GM12878 (cell line): ENCODE measurements around the gene ARHGEF26. TPM values are rescaled to one million over a fixed set of nuclear protein-coding genes. Genes with fewer than 3 reads are reported as not detected.

Experiments
- ATAC-seq: fragments of 200-7000 bp; cut with Tn5 transposase; 3 replicates; pipeline ENCODE4 v1.9.1; 2020; ENCODE audit warnings: mild to moderate bottlenecking, moderate library complexity
- BruUV-seq: library from RNA; stranded (reverse); fragments of 400-500 nt; replicated peaks from 2 replicates; lab custom pipeline; 2021; lab: Mats Ljungman, UMichigan
- CTCF ChIA-PET: fragments of 300-600 bp; sonication (Branson Sonifier 250); formaldehyde crosslinking; extraction: SDS; loops from one replicate; lab custom pipeline; 2021; ENCODE audit warnings: inconsistent platforms; lab: Yijun Ruan, JAX
- POLR2A ChIA-PET: fragments of 350-600 bp; formaldehyde crosslinking; extraction: SDS; loops from one replicate; lab custom pipeline; 2021; ENCODE audit warnings: inconsistent platforms; lab: Charles Lee
- RAD21 ChIA-PET: fragments of 300-600 bp; sonication (Branson Sonifier 250); formaldehyde crosslinking; loops from one replicate; lab custom pipeline; 2023; ENCODE audit warnings: antibody characterized with exemption; ENCODE audit not compliant: unreplicated experiment; lab: Charles Lee
- SMC1A ChIA-PET: fragments of 300-600 bp; sonication (Branson Sonifier 250); formaldehyde crosslinking; loops from one replicate; lab custom pipeline; 2023; ENCODE audit not compliant: unreplicated experiment, uncharacterized antibody; lab: Charles Lee
- DNase-seq: peaks from one replicate; pipeline ENCODE4 v3.0.0-alpha.2; 2011; ENCODE audit warnings: low read depth, low spot score
- FAIRE-seq: peaks from 3 replicates; lab custom pipeline; 2011; peaks lifted over from hg19 to GRCh38; lab: Jason Lieb, UNC
- H2AFZ ChIP-seq: 2 replicates; pipeline ENCODE4 v1.6.0; 2011; ENCODE audit warnings: low read depth, low read length, control low read depth; ENCODE audit not compliant: control insufficient read depth
- H3K27ac ChIP-seq: 2 replicates; pipeline ENCODE4 v1.5.1; 2011; ENCODE audit warnings: control low read depth; ENCODE audit not compliant: control insufficient read depth, insufficient read depth
- H3K27me3 ChIP-seq, 2 experiments: replicated peaks in 1 of 2; 2 replicates each; pipeline versions ENCODE4 v1.6.0 to v1.6.1; 2011; ENCODE audit warnings: low read length in 1 of 2; ENCODE audit not compliant: control insufficient read depth in 2 of 2, insufficient read depth in 2 of 2
- H3K36me3 ChIP-seq, 2 experiments: 2 replicates each; pipeline ENCODE4 v1.5.1; 2011; ENCODE audit warnings: low read length in 1 of 2; ENCODE audit not compliant: control insufficient read depth in 2 of 2, insufficient read depth in 2 of 2
- H3K4me1 ChIP-seq: 2 replicates; pipeline ENCODE4 v1.6.1; 2011; ENCODE audit warnings: mild to moderate bottlenecking, low read length, moderate library complexity, mixed read lengths; ENCODE audit not compliant: control insufficient read depth, insufficient read depth
- H3K4me2 ChIP-seq: 2 replicates; pipeline ENCODE4 v1.6.0; 2011; ENCODE audit warnings: control low read depth; ENCODE audit not compliant: control insufficient read depth, insufficient read depth
- H3K4me3 ChIP-seq: fragments of 200-600 bp; sonication (generic); 2 replicates; pipeline ENCODE4 v1.5.1; 2016
- H3K79me2 ChIP-seq: 2 replicates; pipeline ENCODE4 v1.6.0; 2011; ENCODE audit warnings: low read length; ENCODE audit not compliant: control insufficient read depth, insufficient read depth
- H3K9ac ChIP-seq: 2 replicates; pipeline ENCODE4 v1.8.0; 2011; ENCODE audit warnings: low read length, control low read depth, mixed read lengths; ENCODE audit not compliant: control insufficient read depth, insufficient read depth
- H3K9me3 ChIP-seq: replicated peaks from 3 replicates; pipeline ENCODE4 v1.5.1; 2011; ENCODE audit warnings: mild to moderate bottlenecking, low read length; ENCODE audit not compliant: control insufficient read depth, insufficient read depth
- H4K20me1 ChIP-seq: 2 replicates; pipeline ENCODE4 v1.6.0; 2011; ENCODE audit not compliant: control insufficient read depth, insufficient read depth
- CEBPB ChIP-seq, 2 experiments: fragments of 150-350 bp in 1 of 2; IDR thresholded peaks; 2 replicates each; pipeline ENCODE4 v1.6.1; 2012 to 2014; ENCODE audit warnings: low read depth in 2 of 2, low read length in 2 of 2, borderline replicate concordance in 1 of 2, inconsistent platforms in 1 of 2
- IKZF2 ChIP-seq, 2 experiments: fragments of 450-650 bp; IDR thresholded peaks; 2 replicates each; pipeline ENCODE4 v1.6.1; 2017; ENCODE audit warnings: mild to moderate bottlenecking in 2 of 2, moderate library complexity in 2 of 2
- IRF4 ChIP-seq: IDR thresholded peaks from 2 replicates; pipeline ENCODE4 v1.6.1; 2011; ENCODE audit warnings: low read depth, low read length
- JUNB ChIP-seq: IDR thresholded peaks from 2 replicates; pipeline ENCODE4 v1.6.1; 2016; ENCODE audit warnings: antibody characterized with exemption, mild to moderate bottlenecking
- MYB ChIP-seq: fragments of 150-350 bp; IDR thresholded peaks from 2 replicates; pipeline ENCODE4 v1.6.1; 2014; ENCODE audit warnings: mild to moderate bottlenecking, low read depth, low read length, borderline replicate concordance
- PAX5 ChIP-seq: IDR thresholded peaks from 2 replicates; pipeline ENCODE4 v1.6.1; 2011; ENCODE audit warnings: low read depth, low read length, borderline replicate concordance
- RCOR1 ChIP-seq: conservative IDR thresholded peaks from 2 replicates; pipeline ENCODE4 v1.6.1; 2012; ENCODE audit warnings: low read depth, low read length, improper control_type of control experiment
- STAT1 ChIP-seq: fragments of 450-650 bp; conservative IDR thresholded peaks from 2 replicates; pipeline ENCODE4 v1.6.1; 2014; ENCODE audit warnings: antibody characterized with exemption, mild to moderate bottlenecking
- TAF1 ChIP-seq: IDR thresholded peaks from 2 replicates; pipeline ENCODE4 v1.6.1; 2011; ENCODE audit warnings: mild to moderate bottlenecking, low read depth, low read length, borderline replicate concordance
- ZNF217 ChIP-seq: fragments of 450-650 bp; IDR thresholded peaks from 2 replicates; pipeline ENCODE4 v1.6.1; 2017; ENCODE audit warnings: antibody characterized with exemption, mild to moderate bottlenecking
- WGBS: methylation state at CpG from one replicate; pipeline ENCODE4 v1.1.6; 2016; ENCODE audit warnings: low lambda C conversion rate; ENCODE audit not compliant: insufficient replicate concordance, insufficient coverage; ENCODE audit errors: missing lambda C conversion rate; 5-methylcytosine and 5-hydroxymethylcytosine counted together
- in situ Hi-C: fragments of 300-500 bp; cut with MboI; formaldehyde crosslinking; loops from 9 replicates; pipeline ENCODE4 v1.14.3; 2018; ENCODE audit warnings: mixed read lengths
- intact Hi-C: fragments of 100-400 bp; cut with micrococcal nuclease; formaldehyde crosslinking; loops from one replicate; pipeline ENCODE4 v1.14.2; 2022; ENCODE audit not compliant: unreplicated experiment
- polyA plus RNA-seq, 11 experiments: library from polyadenylated mRNA; depleted of rRNA in 4 of 11; unstranded in 6 of 11; stranded (reverse) in 5 of 11; fragments of >200 nt; fragmentation: Nextera tagmentation in 4 of 11; fragmentation: Illumina TruSeq in 1 of 11; extraction: Ambion mirVana in 4 of 11; extraction: Trizol in 1 of 11; gene quantifications; 1 replicate in 1 of 11; 2 replicates in 10 of 11; pipeline versions ENCODE4 v1.2.1 to v1.2.3, GENCODE V29; 2011 to 2016; ENCODE audit warnings: inconsistent platforms in 2 of 11, missing spikeins in 2 of 11, low read depth in 1 of 11
- total RNA-seq, 4 experiments: library from RNA; depleted of rRNA in 3 of 4; stranded (reverse); fragments of >200 nt in 3 of 4; fragmentation: Illumina TruSeq in 1 of 4; extraction: Trizol in 1 of 4; gene quantifications; 2 replicates each; pipeline versions ENCODE4 v1.2.1 to v1.2.3, GENCODE V29; 2013 to 2021
- TF ChIP-seq, protein P1 (sequence below): fragments of 450-650 bp; IDR thresholded peaks from 2 replicates; pipeline ENCODE4 v1.6.1; 2014; ENCODE audit warnings: mild to moderate bottlenecking
- TF ChIP-seq, protein P2 (sequence below): IDR thresholded peaks from 2 replicates; pipeline ENCODE4 v1.6.1; 2012; ENCODE audit warnings: low read depth, low read length, improper control_type of control experiment
- TF ChIP-seq, protein P3 (sequence below): fragments of 450-650 bp; formaldehyde crosslinking; IDR thresholded peaks from 2 replicates; pipeline ENCODE4 v1.4.0; 2022; ENCODE audit warnings: mild to moderate bottlenecking, moderate library complexity

ARHGEF26 gene
- total and polyA plus RNA-seq, 10 of the 15 experiments (the other 5 are each of a cell fraction or from before 2014, with no cell fraction given) = 0.02 to 0.47 (median 0.05) TPM; not detected in 1

DNA sequence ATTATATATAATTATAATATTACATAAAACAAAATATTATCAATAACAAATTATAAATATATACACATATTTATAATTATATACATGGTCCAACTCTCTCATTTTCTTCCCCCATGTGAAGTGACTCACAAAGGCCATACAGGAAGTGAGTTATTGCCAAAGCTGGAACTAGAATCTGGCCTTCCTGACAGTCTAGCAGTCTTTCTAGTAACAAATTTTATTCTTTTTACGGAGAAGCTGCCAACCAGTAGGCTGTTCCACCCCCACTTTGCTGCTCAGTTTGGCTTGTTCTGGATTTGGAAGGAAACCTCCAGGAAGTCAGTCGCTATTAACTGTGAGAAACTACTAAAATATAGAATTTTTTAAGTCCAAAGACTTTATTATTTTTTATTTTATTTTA is 123.5 kb downstream of the ARHGEF26 start (continued):
- TF ChIP-seq STAT1 (no peak), MYB (no peak), IRF4 (no peak)
- TF ChIP-seq, protein P1, sequence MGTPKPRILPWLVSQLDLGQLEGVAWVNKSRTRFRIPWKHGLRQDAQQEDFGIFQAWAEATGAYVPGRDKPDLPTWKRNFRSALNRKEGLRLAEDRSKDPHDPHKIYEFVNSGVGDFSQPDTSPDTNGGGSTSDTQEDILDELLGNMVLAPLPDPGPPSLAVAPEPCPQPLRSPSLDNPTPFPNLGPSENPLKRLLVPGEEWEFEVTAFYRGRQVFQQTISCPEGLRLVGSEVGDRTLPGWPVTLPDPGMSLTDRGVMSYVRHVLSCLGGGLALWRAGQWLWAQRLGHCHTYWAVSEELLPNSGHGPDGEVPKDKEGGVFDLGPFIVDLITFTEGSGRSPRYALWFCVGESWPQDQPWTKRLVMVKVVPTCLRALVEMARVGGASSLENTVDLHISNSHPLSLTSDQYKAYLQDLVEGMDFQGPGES = no peak

DNA sequence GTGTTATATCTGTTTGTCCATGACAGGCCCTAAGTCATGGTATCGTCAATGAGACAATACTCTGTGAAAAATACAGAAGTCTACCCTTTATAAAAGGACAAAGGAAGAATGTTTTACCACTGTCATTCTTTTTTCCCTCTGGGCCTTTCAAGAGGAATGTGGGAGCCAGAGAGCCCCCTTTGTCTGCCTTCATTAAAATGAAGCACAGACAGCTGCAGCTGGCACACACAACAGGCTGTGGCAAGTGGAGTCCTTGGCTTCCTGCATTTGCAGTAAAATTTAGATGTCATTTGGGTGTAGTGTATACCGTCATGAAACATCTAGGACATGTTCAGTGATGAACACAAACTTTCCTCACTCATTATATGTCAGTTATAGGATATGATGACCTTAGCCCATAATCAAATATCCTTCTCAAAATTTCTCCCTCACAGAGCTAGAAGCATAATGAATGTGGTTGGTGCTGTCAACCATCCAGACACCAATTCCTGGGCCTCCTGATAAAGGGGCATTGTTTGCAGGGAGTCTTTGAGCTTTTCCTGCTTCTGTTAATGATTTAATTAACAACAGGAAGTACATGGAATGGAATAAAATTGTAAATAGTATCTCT is 126.7 kb downstream of the ARHGEF26 start:
- H3K27me3 ChIP-seq = no peaks in the 10 kb centered on the region
- in situ Hi-C loops (no loop called here), intact Hi-C loops (no loop called here)
- no peak overlapping the region for H3K4me2 ChIP-seq
- H3K9me3 ChIP-seq = no peaks in the 10 kb centered on the region
- H2AFZ ChIP-seq = no peak overlapping the region
- ATAC-seq (no peak), DNase-seq (no peak), FAIRE-seq (no peak)
- H3K36me3 ChIP-seq = no peaks in the 10 kb centered on the region
- H4K20me1 ChIP-seq = no peaks in the 10 kb centered on the region
- no peak overlapping the region for H3K27ac ChIP-seq
- no TSS peak for BruUV-seq
- ChIA-PET SMC1A (no interaction called here), RAD21 (no interaction called here), POLR2A (no interaction called here), CTCF (no interaction called here)
- no peak for TF ChIP-seq CEBPB (IDR thresholded peaks at IDR 0.05; ENCODE audit: borderline replicate concordance in 1 of 2, low read depth in 2 of 2, low read length in 2 of 2)
- no peak for TF ChIP-seq JUNB
- TF ChIP-seq, protein P2, sequence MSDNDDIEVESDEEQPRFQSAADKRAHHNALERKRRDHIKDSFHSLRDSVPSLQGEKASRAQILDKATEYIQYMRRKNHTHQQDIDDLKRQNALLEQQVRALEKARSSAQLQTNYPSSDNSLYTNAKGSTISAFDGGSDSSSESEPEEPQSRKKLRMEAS = no peak
- no peak for TF ChIP-seq IRF4
- no peak for TF ChIP-seq PAX5
- TF ChIP-seq ZNF217 = no peak
- TF ChIP-seq IKZF2 (IDR thresholded peaks at IDR 0.05) = no peak
- TF ChIP-seq TAF1 = no peak
- TF ChIP-seq, protein P3, sequence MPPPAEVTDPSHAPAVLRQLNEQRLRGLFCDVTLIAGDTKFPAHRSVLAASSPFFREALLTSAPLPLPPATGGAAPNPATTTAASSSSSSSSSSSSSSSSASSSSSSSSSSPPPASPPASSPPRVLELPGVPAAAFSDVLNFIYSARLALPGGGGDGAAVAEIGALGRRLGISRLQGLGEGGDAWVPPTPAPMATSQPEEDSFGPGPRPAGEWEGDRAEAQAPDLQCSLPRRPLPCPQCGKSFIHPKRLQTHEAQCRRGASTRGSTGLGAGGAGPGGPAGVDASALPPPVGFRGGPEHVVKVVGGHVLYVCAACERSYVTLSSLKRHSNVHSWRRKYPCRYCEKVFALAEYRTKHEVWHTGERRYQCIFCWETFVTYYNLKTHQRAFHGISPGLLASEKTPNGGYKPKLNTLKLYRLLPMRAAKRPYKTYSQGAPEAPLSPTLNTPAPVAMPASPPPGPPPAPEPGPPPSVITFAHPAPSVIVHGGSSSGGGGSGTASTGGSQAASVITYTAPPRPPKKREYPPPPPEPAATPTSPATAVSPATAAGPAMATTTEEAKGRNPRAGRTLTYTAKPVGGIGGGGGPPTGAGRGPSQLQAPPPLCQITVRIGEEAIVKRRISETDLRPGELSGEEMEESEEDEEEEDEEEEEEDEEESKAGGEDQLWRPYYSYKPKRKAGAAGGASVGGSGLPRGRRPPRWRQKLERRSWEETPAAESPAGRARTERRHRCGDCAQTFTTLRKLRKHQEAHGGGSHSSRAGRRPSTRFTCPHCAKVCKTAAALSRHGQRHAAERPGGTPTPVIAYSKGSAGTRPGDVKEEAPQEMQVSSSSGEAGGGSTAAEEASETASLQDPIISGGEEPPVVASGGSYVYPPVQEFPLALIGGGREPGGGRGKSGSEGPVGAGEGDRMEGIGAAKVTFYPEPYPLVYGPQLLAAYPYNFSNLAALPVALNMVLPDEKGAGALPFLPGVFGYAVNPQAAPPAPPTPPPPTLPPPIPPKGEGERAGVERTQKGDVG = no peak
- no peak for TF ChIP-seq RCOR1
- no peak overlapping the region for H3K4me3 ChIP-seq
- H3K79me2 ChIP-seq = no peaks in the 10 kb centered on the region
- no peaks in the 10 kb centered on the region for H3K4me1 ChIP-seq
- 98% methylated on average over 2 of the region's 2 CpGs for WGBS
- H3K9ac ChIP-seq = no peak overlapping the region
